ENCODE results near the gene DNAAF2. TPM values are rescaled to one million over a fixed set of nuclear protein-coding genes. Genes with fewer than 3 reads are reported as not detected.

DNAAF2 gene
- total and polyA plus RNA-seq, 2 of the 13 experiments (the other 11 are each of a cell fraction or from before 2014, with no cell fraction given) = 6.1 to 13.6 TPM

DNA sequence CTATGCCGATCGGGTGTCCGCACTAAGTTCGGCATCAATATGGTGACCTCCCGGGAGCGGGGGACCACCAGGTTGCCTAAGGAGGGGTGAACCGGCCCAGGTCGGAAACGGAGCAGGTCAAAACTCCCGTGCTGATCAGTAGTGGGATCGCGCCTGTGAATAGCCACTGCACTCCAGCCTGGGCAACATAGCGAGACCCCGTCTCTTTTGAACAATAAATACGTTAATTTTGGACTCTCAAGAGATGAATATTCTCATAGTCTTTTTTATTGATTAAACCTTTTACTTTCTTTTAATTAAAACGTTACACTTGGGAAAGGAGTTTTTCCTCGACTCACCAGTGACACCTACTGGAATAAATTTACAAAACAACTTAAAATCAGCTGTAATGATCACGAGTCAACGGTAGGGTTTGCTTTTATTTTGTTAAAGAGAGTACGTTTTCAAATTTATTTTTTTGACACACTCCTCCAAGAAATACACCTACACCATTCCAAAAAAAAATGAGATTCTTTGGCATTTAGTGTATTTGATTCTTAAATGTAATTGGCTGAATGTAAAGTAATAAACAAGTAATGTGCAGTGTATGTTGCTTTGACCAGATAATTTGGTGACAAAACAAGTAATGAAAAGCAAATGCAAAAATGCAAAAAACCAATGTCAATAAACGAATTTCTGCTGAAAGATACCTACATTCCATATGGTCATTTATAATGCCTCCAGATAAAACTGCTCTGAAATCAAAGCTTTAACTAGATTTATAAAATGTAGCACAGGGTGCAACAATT is 48.2 kb downstream of the DNAAF2 start (continued):
- TF ChIP-seq, protein P1, sequence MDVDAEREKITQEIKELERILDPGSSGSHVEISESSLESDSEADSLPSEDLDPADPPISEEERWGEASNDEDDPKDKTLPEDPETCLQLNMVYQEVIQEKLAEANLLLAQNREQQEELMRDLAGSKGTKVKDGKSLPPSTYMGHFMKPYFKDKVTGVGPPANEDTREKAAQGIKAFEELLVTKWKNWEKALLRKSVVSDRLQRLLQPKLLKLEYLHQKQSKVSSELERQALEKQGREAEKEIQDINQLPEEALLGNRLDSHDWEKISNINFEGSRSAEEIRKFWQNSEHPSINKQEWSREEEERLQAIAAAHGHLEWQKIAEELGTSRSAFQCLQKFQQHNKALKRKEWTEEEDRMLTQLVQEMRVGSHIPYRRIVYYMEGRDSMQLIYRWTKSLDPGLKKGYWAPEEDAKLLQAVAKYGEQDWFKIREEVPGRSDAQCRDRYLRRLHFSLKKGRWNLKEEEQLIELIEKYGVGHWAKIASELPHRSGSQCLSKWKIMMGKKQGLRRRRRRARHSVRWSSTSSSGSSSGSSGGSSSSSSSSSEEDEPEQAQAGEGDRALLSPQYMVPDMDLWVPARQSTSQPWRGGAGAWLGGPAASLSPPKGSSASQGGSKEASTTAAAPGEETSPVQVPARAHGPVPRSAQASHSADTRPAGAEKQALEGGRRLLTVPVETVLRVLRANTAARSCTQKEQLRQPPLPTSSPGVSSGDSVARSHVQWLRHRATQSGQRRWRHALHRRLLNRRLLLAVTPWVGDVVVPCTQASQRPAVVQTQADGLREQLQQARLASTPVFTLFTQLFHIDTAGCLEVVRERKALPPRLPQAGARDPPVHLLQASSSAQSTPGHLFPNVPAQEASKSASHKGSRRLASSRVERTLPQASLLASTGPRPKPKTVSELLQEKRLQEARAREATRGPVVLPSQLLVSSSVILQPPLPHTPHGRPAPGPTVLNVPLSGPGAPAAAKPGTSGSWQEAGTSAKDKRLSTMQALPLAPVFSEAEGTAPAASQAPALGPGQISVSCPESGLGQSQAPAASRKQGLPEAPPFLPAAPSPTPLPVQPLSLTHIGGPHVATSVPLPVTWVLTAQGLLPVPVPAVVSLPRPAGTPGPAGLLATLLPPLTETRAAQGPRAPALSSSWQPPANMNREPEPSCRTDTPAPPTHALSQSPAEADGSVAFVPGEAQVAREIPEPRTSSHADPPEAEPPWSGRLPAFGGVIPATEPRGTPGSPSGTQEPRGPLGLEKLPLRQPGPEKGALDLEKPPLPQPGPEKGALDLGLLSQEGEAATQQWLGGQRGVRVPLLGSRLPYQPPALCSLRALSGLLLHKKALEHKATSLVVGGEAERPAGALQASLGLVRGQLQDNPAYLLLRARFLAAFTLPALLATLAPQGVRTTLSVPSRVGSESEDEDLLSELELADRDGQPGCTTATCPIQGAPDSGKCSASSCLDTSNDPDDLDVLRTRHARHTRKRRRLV (CRISPR knock-in tag; IDR thresholded peaks at IDR 0.05) = no peak; the same call in 1 of the 2 replicates
- TF ChIP-seq, protein P2, sequence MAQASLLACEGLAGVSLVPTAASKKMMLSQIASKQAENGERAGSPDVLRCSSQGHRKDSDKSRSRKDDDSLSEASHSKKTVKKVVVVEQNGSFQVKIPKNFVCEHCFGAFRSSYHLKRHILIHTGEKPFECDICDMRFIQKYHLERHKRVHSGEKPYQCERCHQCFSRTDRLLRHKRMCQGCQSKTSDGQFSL (CRISPR knock-in tag; IDR thresholded peaks at IDR 0.05) = no peak
- peak; percentile 58; the same call in 1 of the 2 replicates for TF ChIP-seq ZBTB7B (CRISPR knock-in tag; IDR thresholded peaks at IDR 0.05)
- TF ChIP-seq ZMAT3 (CRISPR knock-in tag; conservative IDR thresholded peaks at IDR 0.05) = no peak
- peak; percentile 54 for TF ChIP-seq STAG1 (CRISPR knock-in tag; IDR thresholded peaks at IDR 0.05)
- peak; percentile 76 for TF ChIP-seq RCOR2 (CRISPR knock-in tag; IDR thresholded peaks at IDR 0.05)
- TF ChIP-seq MXI1 (IDR thresholded peaks at IDR 0.05; ENCODE audit: borderline replicate concordance, low read depth, low read length) = no peak
- TF ChIP-seq ZNF34 (CRISPR knock-in tag; IDR thresholded peaks at IDR 0.05; ENCODE audit: borderline replicate concordance) = no peak
- TF ChIP-seq, protein P3, sequence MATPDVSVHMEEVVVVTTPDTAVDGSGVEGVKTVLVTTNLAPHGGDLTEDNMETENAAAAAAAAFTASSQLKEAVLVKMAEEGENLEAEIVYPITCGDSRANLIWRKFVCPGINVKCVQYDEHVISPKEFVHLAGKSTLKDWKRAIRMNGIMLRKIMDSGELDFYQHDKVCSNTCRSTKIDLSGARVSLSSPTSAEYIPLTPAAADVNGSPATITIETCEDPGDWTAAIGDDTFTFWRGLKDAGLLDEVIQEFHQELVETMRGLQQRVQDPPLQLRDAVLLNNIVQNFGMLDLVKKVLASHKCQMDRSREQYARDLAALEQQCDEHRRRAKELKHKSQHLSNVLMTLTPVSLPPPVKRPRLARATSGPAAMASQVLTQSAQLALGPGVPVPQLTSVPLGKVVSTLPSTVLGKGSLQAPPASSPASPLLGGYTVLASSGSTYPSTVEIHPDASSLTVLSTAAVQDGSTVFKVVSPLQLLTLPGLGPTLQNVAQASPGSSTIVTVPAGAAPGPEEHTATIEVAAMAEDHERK (CRISPR knock-in tag; IDR thresholded peaks at IDR 0.05; ENCODE audit: low read depth) = no peak
- TF ChIP-seq, protein P4, sequence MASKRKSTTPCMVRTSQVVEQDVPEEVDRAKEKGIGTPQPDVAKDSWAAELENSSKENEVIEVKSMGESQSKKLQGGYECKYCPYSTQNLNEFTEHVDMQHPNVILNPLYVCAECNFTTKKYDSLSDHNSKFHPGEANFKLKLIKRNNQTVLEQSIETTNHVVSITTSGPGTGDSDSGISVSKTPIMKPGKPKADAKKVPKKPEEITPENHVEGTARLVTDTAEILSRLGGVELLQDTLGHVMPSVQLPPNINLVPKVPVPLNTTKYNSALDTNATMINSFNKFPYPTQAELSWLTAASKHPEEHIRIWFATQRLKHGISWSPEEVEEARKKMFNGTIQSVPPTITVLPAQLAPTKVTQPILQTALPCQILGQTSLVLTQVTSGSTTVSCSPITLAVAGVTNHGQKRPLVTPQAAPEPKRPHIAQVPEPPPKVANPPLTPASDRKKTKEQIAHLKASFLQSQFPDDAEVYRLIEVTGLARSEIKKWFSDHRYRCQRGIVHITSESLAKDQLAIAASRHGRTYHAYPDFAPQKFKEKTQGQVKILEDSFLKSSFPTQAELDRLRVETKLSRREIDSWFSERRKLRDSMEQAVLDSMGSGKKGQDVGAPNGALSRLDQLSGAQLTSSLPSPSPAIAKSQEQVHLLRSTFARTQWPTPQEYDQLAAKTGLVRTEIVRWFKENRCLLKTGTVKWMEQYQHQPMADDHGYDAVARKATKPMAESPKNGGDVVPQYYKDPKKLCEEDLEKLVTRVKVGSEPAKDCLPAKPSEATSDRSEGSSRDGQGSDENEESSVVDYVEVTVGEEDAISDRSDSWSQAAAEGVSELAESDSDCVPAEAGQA (IDR thresholded peaks at IDR 0.05; ENCODE audit: low read depth) = peak; percentile 9; the same call in 1 of the 2 replicates
- TF ChIP-seq, protein P4 (CRISPR knock-in tag; IDR thresholded peaks at IDR 0.05; ENCODE audit: borderline replicate concordance) = no peak
- TF ChIP-seq HHEX (CRISPR knock-in tag; IDR thresholded peaks at IDR 0.05) = no peak
- TF ChIP-seq, protein P5, sequence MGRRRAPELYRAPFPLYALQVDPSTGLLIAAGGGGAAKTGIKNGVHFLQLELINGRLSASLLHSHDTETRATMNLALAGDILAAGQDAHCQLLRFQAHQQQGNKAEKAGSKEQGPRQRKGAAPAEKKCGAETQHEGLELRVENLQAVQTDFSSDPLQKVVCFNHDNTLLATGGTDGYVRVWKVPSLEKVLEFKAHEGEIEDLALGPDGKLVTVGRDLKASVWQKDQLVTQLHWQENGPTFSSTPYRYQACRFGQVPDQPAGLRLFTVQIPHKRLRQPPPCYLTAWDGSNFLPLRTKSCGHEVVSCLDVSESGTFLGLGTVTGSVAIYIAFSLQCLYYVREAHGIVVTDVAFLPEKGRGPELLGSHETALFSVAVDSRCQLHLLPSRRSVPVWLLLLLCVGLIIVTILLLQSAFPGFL (CRISPR knock-in tag; IDR thresholded peaks at IDR 0.05) = no peak
- TF ChIP-seq ZSCAN9 (CRISPR knock-in tag; IDR thresholded peaks at IDR 0.05; ENCODE audit: borderline replicate concordance) = no peak
- no peak for TF ChIP-seq ZNF891 (CRISPR knock-in tag; IDR thresholded peaks at IDR 0.05)
